Superior temporal gyrus (tissue), 1 donor: Measurements from ENCODE around the gene CPED1.
"Not testable (repeated sequence)": the region's sequence is repeated elsewhere in the genome, so short reads cannot be mapped to it uniquely, and the experiment has no call there.

Source experiments
- DNase-seq: peaks from one replicate; pipeline ENCODE4 v3.0.0-alpha.2; 2016; ENCODE audit errors: extremely low spot score

Gene CPED1

DNA sequence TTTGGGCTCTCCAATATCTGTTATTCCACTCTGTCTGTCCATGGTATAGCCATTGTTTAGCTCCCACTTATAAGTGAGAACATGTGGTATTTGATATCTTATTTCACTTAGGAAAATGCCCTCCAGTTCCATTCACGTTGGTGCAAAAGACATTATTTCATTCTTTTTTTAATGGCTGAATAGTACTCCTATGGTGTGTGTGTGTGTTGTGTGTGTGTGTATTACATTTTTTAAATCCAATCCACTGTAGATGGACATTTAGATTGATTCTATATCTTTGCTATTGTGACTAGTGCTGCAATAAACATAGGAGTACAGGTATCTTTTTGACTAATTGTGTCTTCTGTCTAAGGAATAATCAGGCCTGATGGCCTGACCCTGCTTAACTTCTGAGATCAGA is 7.4 kb upstream of the CPED1 start:
- no peak for DNase-seq

DNA sequence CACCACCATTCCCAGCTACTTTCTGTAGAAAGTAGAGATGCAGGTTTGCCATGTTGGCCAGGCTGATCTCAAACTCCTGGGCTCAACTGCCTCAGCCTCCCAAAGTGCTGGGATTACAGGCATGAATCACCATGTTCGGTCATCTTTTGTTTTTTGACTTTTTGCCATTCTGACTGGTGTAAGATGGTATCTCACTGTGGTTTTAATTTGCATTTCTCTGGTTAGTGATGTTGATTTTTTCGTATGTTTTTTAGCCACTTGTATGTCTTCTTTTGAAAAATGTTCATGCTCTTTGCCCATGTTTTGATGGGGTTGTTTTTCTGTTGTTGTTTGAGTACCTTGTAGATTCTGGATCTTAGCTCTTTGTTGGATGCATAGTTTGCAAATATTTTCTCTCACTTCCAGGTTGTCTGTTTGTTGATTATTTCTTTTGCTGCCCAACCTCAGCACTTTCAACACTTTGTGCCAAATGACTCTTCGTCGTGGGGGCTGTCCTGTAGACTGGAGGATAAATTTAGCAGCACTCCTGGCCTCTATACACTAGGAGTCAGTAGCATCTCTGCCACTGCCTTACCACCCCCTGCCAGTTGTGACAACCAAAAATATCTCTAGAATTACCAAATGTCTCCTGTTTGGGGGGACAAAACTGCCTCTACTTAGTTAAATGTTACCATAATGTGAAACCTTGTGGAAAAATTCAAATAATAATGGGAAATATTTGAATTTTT is 6.5 kb upstream of the CPED1 start:
- no peak for DNase-seq

DNA sequence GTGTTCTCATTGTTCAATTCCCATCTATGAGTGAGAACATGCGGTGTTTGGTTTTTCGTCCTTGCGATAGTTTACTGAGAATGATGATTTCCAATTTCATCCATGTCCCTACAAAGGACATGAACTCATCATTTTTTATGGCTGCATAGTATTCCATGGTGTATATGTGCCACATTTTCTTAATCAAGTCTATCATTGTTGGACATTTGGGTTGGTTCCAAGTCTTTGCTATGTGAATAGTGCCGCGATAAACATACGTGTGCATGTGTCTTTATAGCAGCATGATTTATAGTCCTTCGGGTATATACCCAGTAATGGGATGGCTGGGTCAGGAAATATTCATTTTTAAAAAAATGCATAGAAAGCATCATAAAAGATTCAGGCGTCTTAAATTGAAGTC is 4.9 kb upstream of the CPED1 start:
- not testable (repeated sequence) for DNase-seq

DNA sequence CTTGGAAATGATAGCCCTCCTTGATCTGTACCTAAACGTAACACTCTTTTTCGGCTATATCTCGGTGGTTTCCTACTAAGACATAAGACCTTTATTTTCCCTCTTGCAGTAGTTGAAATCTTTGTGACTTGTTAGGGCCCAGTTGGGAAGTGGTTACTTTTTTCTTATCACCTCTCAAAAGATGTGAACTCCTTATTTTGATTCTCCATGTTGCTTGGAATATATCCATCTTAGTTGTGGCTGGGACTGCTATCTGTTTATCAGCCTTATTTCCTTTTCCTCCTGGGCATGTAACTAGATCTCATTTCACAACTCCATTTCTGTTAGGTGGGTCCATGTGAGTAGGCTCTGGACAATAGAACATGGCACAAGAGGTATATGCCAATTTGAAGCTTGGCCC is 4.1 kb upstream of the CPED1 start:
- no peak for DNase-seq

DNA sequence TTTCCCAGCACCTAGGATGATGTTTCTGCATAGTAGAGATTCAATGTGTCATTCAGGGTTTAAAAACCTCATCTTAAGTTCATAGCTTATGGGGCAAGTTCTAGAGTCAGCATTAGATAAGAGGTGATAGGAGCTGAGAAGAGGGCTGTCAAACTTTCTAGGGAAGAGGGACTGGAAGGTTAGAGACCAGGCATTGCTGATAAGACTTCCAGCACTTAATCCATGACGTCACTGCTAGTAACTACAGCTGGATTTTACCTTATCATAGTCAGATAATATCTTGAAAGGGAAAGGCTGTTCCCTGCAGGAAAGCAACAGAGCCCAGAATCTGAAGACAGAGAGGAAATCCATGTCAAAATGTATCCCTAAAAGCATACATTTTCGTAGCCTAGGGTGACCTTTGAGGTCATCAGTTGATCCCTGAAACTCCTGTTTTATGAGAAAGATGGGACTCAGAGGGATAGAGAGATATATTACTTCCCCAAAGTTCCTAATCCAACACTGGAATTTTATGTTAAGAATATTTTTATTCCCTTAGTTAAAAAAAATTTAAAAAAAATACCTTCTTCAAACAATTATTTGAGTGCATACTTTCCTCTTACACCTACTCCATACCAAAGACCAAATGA is 3.3 kb upstream of the CPED1 start:
- no peak for DNase-seq

DNA sequence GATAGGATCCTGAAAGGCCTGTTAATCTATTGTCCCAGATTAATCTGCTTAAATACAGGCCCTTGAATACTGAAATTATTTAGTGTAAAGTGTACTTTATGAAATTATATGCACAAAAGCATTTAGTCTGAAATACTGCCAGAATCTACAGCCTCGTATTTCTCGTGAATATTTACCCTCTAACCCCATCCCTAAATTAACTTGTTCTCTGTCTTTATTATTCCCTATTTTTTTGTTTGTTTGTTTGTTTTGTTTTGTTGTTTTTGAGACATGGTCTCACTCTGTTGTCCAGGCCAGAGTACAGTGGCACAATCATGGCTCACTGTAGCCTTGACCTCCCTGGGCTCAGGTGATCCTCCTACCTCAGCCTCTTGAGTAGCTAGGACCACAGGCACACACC is 2.7 kb upstream of the CPED1 start:
- no peak for DNase-seq

DNA sequence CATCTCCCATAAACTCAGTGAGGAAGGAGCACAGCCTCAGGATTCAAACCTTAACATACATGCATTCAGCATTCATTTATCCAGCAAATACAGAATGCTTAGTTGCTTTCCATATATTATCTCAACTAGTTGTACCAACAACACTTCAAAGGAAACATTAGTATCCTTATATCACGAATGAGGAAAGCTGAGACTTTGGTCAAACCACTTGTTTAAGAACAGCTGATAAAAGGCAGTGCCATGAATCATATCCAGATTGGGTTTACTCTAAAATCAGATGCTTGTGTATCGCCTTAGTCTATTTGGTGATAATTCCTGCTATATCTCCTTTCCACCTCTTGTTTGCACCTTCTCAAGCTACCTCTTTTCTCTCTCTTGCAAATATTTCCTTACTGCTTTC is 1.9 kb upstream of the CPED1 start:
- no peak for DNase-seq

DNA sequence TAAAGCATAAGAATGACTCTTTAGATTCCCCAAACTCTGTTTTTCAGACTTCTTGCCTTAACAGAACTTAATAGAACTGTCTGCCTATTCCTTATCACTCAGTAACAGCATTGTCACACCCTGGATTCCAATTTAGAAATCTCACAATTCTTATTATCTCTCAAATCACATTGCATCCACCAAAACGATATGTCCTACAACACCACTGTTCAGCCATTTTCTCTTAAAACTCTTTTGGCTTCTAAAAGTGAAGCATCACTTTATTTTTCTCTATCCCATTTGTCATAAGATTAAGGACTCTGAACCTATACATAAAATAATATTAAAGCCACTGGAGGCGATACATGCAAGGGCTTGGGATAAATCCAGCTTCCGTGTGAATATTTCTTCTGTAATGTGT is 1.2 kb upstream of the CPED1 start:
- no peak for DNase-seq

DNA sequence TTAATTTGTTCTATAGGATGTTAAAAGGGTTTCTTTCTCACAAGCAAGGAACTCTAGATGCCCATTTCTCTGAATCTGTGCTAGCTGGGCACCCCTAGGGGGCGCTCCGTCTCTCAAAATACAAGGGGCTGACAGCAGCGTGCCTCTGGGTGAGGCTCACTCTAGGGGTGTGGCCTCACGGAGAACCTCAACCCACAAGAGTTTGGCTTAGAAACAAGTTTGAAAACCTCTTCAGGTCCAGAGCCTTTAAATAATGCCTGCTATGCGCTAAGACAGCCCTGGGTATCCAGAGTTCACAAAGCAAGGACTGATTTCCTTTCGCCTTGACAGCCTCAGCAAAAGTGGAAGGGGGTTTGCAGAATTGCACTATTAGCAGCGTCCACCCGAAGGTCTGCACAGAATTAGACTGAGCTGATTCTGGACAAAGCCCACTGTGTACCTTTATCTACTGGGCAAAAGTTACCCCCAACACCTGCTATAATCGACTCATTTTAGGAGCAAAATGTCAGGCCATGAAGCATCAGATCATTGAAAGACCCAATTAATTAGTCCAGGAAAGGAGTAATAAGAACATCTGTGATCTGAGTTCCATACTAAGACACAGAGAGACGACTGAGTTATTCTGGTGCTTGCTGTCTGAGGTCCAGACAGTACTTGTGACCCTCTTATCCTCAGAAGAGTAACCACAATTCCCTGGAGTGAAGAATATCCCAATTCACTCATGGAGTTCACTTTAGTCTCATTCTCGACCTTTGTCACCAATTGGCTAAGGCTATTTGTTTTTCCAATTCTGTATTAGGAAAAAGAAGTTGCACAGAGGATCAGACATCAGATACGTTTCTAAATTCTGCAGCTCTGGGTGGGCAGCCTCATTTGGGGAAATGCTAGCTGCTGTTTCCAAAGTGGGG is 574 bp upstream of the CPED1 start:
- DNase-seq: peak; percentile 91

DNA sequence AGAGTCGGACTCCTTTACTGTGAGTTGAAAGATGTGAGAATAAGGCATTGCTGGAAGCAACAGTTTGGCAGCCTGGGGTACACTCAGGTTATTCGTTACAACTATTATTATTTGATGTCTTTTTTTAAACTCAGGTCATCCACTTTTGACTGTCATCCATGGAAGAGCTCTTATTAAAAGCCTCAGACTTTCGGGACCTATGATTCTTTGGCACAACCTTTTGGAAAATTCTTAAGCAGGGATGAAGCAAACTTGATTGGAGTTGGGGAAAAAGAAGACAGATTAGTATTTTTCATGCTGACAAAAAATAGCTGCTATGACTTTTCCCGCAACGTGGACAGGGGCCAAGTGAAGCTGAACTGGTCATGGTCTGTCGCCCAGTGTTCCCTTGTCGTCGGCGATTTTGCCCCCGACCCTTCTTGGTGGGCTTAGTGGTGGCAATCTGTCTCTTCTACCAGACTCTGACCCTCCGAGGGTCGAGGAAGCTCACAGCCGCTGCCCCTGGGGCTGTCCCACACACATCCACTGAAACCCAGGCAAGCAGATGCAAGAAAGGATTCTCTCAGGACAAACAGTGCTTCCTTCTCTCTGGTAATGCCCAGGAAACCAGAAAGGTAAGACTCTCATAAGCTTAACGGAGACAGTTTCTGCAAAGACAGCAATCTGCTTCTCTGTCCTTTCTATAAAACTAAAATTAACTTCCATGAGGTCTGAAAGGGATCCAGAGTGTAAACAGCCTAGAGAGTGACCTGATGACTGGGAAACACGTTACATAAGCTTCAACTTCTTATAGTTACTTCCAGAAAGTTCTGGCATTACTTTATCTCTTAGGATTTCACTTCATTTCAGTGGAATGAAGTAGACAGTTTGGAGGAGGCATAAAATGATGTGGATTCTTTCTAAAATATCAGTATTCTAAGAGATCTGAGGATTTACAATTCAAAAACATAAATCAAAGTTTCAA is 1.0 kb downstream of the CPED1 start:
- DNase-seq: no peak

DNA sequence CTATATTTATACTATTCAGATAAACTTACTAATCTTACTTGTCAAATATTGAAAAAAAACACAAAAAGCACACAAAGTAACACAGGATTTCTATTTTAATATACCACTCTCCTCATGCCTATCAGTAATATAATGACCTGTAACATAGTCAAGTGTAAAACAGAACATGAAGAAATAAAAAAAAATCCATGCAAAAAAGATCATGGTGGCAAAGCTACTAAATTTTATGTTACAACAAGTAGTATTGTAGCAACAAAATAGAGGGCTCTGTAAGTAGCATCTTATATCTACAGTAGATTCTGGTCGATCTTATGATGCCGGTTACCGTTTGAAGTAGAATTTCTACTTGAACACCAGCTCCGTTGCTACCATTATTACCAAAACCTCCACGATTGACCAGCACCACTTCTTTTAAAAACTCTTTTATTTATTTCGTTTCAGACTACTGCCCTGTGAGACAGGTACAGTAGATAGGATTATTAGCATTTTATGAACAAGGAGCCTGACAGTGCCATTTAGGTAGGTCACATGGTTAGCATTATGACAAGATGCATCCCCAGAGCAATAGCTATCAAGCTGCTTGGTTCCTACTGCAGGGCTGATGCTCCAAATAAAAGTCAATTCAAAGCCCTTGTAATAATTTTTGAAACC is 2.1 kb downstream of the CPED1 start:
- no peak for DNase-seq

DNA sequence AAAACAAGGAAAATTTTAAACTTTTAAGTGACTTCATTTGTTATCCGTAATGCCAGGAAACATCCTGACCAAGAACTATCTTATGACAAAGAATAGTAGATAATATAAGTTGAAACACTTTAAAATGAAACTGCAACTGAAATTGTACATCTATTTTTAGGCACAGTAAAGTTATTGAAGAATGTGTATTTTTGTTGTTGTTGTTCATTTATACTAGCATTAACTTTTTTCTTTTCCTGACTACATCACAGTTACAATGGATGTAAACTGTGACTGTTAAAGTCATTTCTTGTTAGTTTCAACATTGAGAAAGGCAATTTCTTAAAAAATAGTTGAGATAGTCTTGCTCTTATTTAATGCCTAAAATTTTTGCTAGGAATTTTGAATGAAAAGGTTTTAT is 2.6 kb downstream of the CPED1 start:
- DNase-seq: no peak

DNA sequence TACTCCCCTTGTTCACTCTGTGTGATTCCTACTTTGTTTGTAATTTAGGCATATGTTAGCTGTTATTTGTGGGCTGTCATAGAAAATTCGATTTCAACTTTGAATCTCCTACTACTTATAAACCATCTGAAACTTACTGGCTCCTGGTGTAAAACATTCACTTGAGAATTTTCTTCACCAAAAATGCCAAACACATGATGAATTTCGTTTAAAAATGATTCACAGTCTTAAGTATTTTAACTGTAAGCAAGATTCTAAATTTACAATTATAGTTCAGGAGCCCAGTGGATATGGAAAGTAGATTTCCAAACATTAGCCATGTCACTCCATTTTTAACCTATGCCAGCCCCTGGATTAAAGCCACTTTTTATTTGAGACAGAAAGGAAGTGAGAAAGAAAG is 3.1 kb downstream of the CPED1 start:
- no peak for DNase-seq

DNA sequence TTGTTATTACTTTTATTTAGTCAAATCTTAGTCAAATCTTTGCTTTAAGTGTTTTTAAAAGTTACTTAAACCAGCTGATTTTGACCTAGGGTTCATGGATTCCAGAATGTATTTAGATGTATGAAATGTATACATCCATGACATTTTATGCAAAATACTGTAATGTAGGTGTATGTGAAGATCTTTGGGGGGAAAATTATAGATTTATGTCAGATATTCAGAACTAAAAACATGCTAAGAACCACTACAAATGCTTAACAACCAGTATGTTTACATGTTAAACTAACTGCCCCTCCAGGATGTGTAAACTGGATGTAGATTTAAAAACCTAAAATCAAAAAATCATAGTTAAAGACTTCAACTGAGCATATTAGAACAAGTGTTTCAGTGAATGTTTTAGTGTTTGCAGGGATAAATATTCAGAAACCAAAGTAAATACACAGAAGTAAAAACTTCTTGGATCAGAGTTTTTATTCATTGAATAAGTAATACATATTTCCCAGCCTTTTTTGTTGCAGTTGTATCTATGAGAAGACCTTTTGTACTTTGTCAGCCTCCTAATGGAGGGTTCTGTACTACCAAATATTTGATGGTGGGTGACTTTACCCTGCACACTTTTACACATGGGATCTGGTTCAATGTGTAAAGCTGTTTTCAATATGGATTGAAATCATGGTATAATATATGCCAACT is 3.9 kb downstream of the CPED1 start:
- no peak for DNase-seq

DNA sequence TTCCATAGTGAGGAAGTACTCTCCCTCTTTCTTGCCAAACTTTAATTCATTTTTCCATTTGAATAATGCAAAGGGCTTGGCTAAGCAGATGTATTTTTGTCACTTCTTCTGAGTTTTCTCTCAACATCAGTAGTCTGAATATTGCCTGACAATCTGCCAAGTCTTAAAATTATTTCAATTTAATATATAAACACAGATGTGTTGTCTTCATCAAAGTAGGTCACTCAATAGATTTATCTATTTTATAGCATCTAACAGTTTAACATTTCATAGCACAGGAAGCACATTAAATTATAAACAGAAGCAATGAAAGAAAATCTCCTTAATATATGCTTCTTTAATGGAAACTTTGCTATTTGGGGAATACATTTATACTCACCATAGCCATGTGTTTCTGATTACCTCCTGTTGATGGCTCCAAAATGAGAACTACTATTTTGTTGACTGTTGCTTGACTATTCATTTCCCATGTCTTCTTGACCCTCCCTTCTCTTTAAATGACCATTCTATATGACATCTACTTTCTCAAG is 4.5 kb downstream of the CPED1 start:
- DNase-seq: no peak

DNA sequence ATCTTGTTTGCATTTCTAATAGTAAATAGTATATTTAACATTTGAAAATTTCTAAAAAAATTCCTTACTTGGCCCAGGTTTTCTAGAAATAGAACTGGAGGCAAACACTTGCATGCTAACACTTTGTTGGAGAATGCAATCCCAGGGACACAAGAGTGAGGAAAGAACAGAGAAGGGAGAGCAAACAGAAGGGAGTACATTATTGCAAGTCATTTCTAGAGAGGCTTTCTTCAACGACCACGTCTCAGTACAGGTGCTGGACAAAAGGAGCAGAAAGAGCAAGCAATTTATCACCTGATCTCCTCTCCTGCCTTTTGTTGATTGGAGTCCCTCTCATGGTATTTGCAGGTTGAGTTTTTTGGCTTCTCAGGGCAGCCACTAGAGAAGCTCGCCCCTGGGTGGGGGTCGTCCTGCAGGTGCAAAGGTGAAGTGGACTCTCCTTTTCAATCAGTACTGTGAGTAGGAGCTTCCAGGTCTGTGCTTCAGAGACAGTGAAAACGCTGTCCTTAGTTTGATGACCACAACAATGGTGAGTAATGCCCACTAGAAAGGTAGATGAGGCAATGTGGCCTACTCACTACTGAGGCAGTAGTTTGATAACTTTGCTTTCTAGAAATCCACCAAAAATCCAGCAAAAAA is 5.2 kb downstream of the CPED1 start:
- no peak for DNase-seq

DNA sequence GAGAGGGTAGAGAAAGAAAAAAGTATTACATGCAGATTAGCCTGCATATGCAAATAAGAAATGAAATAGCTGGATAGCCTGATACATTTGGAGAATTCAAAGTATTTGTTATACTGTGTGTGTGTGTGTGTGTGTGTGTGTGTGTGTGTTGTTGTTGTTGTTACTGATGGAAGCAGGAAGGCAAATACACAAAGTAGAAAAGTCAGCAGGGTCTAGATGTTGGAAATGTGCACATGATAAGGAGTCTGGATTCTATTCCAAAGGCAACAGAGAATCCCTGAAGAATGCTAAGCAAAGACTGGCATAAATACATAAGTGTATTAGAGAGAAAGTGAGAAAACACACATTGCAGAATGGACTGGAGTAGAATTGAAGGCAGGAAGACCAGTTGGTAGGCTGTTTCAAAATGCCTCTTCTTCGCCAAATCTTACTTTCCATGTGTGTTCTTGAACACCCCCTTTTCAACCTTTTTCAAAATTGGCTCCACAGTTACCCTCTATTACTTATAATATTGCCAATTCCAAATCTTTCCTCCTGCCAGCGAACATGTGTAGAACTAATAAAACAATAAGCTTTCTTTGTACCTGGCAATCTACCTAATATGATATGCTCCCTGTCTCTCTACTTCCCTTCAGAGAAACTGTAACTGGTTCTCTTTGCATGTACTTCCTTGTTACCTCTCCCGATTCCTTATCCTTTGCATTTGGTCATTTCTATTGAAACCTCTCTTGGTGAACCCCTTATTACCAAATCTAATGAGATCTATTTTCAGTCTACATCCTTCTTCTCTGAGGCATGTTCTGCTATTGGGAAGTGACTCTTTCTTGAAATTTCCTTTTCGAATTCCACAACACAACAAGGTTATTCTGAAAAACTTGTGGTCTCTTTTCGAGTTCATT is 6.2 kb downstream of the CPED1 start:
- DNase-seq: no peak

DNA sequence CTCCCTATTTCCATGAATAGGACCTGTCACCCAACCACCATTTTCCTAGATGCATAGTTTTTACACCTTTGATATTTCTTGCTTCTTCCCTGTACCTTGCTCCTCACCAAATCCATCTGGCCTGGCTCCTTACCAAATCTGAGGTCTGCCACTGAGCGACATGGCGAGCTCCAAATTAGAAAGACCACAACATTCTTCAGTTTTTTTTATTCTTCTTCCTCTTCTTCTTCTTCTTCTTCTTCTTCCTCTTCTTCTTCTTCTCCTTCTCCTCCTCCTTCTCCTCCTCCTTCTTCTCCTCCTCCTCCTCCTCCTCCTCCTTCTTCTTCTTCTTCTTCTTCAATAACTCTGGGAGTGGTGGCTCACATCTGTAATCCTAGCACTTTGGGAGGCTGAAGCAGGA is 7.1 kb downstream of the CPED1 start:
- no peak for DNase-seq
